Astrocyte (in vitro differentiated cells and primary cell): ENCODE measurements around the gene KCNMA1. TPM values are rescaled to one million over a fixed set of nuclear protein-coding genes. Genes with fewer than 3 reads are reported as not detected.

Source experiments
- DNase-seq: peaks from one replicate; pipeline ENCODE4 v3.0.0-alpha.2; 2010; ENCODE audit warnings: low read depth
- FAIRE-seq: peaks from 2 replicates; lab custom pipeline; 2011; peaks lifted over from hg19 to GRCh38; lab: Jason Lieb, UNC
- H2AFZ ChIP-seq: 2 replicates; pipeline ENCODE4 v1.6.0; 2012; ENCODE audit warnings: low read depth, low read length, inconsistent platforms
- H3K27ac ChIP-seq: 2 replicates; pipeline ENCODE4 v1.5.1; 2011; ENCODE audit warnings: low read depth, low read length, inconsistent platforms
- H3K27me3 ChIP-seq: 2 replicates; pipeline ENCODE4 v1.6.0; 2011; ENCODE audit warnings: low read length, inconsistent platforms; ENCODE audit not compliant: insufficient read depth
- H3K36me3 ChIP-seq: 2 replicates; pipeline ENCODE4 v1.5.1; 2011; ENCODE audit warnings: low read length, inconsistent platforms; ENCODE audit not compliant: insufficient read depth
- H3K4me1 ChIP-seq: 2 replicates; pipeline ENCODE4 v1.5.1; 2011; ENCODE audit warnings: low read length, inconsistent platforms; ENCODE audit not compliant: insufficient read depth
- H3K4me2 ChIP-seq: 2 replicates; pipeline ENCODE4 v1.6.0; 2012; ENCODE audit warnings: low read length, inconsistent platforms
- H3K4me3 ChIP-seq: 2 replicates; pipeline ENCODE4 v1.5.1; 2011; ENCODE audit warnings: low read depth, mild to moderate bottlenecking, low read length, inconsistent platforms; ENCODE audit not compliant: insufficient read depth
- H3K79me2 ChIP-seq: 2 replicates; pipeline ENCODE4 v1.6.0; 2012; ENCODE audit warnings: mild to moderate bottlenecking, low read length, inconsistent platforms; ENCODE audit not compliant: insufficient read depth
- H3K9ac ChIP-seq: 2 replicates; pipeline ENCODE4 v1.6.0; 2012; ENCODE audit warnings: mild to moderate bottlenecking, low read length, inconsistent platforms
- H3K9me3 ChIP-seq: 2 replicates; pipeline ENCODE4 v1.5.1; 2012; ENCODE audit warnings: low read depth, mild to moderate bottlenecking, low read length, inconsistent platforms; ENCODE audit not compliant: insufficient read depth
- H4K20me1 ChIP-seq: 2 replicates; pipeline ENCODE4 v1.6.0; 2012; ENCODE audit warnings: low read length, inconsistent platforms; ENCODE audit not compliant: insufficient read depth
- H3K27ac Mint-ChIP-seq: one replicate; pipeline ENCODE4 v1.8.0; 2021; ENCODE audit warnings: mild to moderate bottlenecking, mixed read lengths; ENCODE audit not compliant: unreplicated experiment
- H3K27me3 Mint-ChIP-seq: one replicate; pipeline ENCODE4 v1.8.0; 2021; ENCODE audit warnings: low read depth, mixed read lengths; ENCODE audit not compliant: unreplicated experiment
- H3K36me3 Mint-ChIP-seq: one replicate; pipeline ENCODE4 v1.8.0; 2021; ENCODE audit warnings: low read depth, mixed read lengths; ENCODE audit not compliant: unreplicated experiment
- H3K4me1 Mint-ChIP-seq: one replicate; pipeline ENCODE4 v1.8.0; 2021; ENCODE audit warnings: low read depth, mixed read lengths; ENCODE audit not compliant: unreplicated experiment
- H3K4me3 Mint-ChIP-seq: one replicate; pipeline ENCODE4 v1.8.0; 2021; ENCODE audit warnings: mild to moderate bottlenecking, moderate library complexity, mixed read lengths; ENCODE audit not compliant: unreplicated experiment
- H3K9me3 Mint-ChIP-seq: one replicate; pipeline ENCODE4 v1.8.0; 2021; ENCODE audit warnings: mild to moderate bottlenecking, mixed read lengths; ENCODE audit not compliant: unreplicated experiment
- CTCF ChIP-seq: IDR thresholded peaks from 2 replicates; pipeline ENCODE4 v1.5.1; 2011; ENCODE audit warnings: low read depth, mild to moderate bottlenecking, inconsistent platforms, low read length, moderate library complexity; ENCODE audit not compliant: insufficient read depth
- EZH2 ChIP-seq: IDR thresholded peaks from 2 replicates; pipeline ENCODE4 v1.6.1; 2012; ENCODE audit warnings: mild to moderate bottlenecking, low read length, inconsistent platforms; ENCODE audit not compliant: insufficient read depth
- total RNA-seq: library from RNA; stranded (reverse); gene quantifications from 2 replicates; pipeline ENCODE4 v1.2.1, GENCODE V29; 2021

KCNMA1 gene
- total RNA-seq, 1 donor from 2014 or later, result 45.8 TPM

GRCh38 chr10:77498829-77499228 is 138.8 kb downstream of the KCNMA1 start:
- H3K27ac ChIP-seq, result no peak overlapping the region
- no peak for DNase-seq
- Mint-ChIP-seq H3K4me1 (peaks cover 35% of the 10 kb centered on the region), H3K4me3 (no peak overlapping the region), H3K36me3 (peaks cover 4% of the 10 kb centered on the region), H3K9me3 (no peaks in the 10 kb centered on the region), H3K27ac (no peak overlapping the region), H3K27me3 (no peaks in the 10 kb centered on the region)
- H3K9ac ChIP-seq, result no peak overlapping the region
- H3K9me3 ChIP-seq, result no peaks in the 10 kb centered on the region
- peaks cover 5% of the 10 kb centered on the region for H3K79me2 ChIP-seq
- no peaks in the 10 kb centered on the region for H4K20me1 ChIP-seq
- no peak for FAIRE-seq
- H3K4me2 ChIP-seq, result no peak overlapping the region
- H3K4me3 ChIP-seq, result no peak overlapping the region
- H3K27me3 ChIP-seq, result no peaks in the 10 kb centered on the region
- peaks cover 44% of the 10 kb centered on the region for H3K4me1 ChIP-seq
- no peak overlapping the region for H2AFZ ChIP-seq
- TF ChIP-seq EZH2, result no peak
- no peak for TF ChIP-seq CTCF
- no peaks in the 10 kb centered on the region for H3K36me3 ChIP-seq

- Histone ChIP-seq H3K27me3 (no peaks in the 10 kb centered on the region), H4K20me1 (no peaks in the 10 kb centered on the region), H3K79me2 (peaks cover 5% of the 10 kb centered on the region), H3K36me3 (no peaks in the 10 kb centered on the region), H3K9ac (no peak overlapping the region), H3K4me3 (no peak overlapping the region), H3K27ac (no peak overlapping the region), H2AFZ (no peak overlapping the region), H3K9me3 (no peaks in the 10 kb centered on the region), H3K4me2 (no peak overlapping the region), H3K4me1 (peaks cover 50% of the 10 kb centered on the region)
- H3K4me3 Mint-ChIP-seq, result no peak overlapping the region
- no peaks in the 10 kb centered on the region for H3K27me3 Mint-ChIP-seq
- FAIRE-seq (no peak), DNase-seq (no peak)
- H3K4me1 Mint-ChIP-seq, result peaks cover 29% of the 10 kb centered on the region
- TF ChIP-seq EZH2 (no peak), CTCF (no peak)
- H3K27ac Mint-ChIP-seq, result no peak overlapping the region
- H3K9me3 Mint-ChIP-seq, result no peaks in the 10 kb centered on the region
- peaks cover 5% of the 10 kb centered on the region for H3K36me3 Mint-ChIP-seq
These were observed 139.4 kb downstream of the KCNMA1 start for GRCh38 chr10:77498210-77498609.

GRCh38 chr10:77497748-77498147 is 139.9 kb downstream of the KCNMA1 start:
- Histone ChIP-seq H3K27me3 (no peaks in the 10 kb centered on the region), H2AFZ (no peak overlapping the region), H4K20me1 (no peaks in the 10 kb centered on the region), H3K9me3 (no peaks in the 10 kb centered on the region), H3K79me2 (peaks cover 5% of the 10 kb centered on the region), H3K4me1 (peaks cover 50% of the 10 kb centered on the region), H3K9ac (no peak overlapping the region), H3K27ac (no peak overlapping the region), H3K36me3 (no peaks in the 10 kb centered on the region), H3K4me3 (no peak overlapping the region), H3K4me2 (no peak overlapping the region)
- no peak overlapping the region for H3K27ac Mint-ChIP-seq
- no peak for DNase-seq
- peaks cover 5% of the 10 kb centered on the region for H3K36me3 Mint-ChIP-seq
- no peaks in the 10 kb centered on the region for H3K27me3 Mint-ChIP-seq
- H3K4me1 Mint-ChIP-seq, result peaks cover 28% of the 10 kb centered on the region
- H3K4me3 Mint-ChIP-seq, result no peak overlapping the region
- TF ChIP-seq EZH2 (no peak), CTCF (no peak)
- no peaks in the 10 kb centered on the region for H3K9me3 Mint-ChIP-seq
- FAIRE-seq, result no peak
